Measurements from ENCODE around the gene C1GALT1.

DNA sequence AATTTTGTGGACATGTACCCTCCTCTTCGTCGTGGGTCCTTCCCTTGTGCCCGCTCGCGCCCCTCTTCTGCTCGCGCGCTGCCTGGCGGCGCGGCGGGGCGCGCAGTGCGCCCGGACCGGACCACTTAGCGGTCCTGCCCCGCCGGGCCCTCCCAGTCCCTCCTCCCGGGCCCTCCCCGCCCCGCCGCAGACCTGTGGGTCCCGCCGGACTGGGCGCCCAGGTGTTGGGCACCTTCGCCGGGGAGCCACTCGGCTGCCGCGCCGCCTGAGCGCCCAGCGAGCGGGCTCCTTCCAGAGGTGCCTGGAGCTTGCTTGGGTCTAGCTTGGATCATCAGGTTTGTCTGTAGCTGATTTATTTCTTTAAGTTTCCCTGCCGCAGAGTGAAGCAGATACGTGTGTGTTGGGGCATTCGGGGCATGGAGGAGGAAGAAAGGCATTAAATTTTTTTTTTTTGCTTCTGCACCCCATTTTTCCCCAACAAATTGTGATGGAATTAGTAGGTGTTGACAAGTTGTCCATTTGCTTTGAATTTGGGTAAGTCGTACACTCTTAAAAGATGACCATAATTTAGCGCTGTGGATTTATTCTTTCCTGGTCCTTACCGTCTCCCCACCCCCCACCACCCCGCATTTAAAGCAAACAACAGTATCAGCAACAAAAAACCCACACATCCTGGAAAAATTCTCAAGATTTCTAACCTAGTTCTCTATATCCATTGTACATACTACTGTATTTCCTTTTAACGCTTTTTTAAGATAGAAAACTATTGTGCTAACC is 905 bp downstream of the C1GALT1 start:
- no peak for TF ChIP-seq POLR2A (IDR thresholded peaks at IDR 0.05)
- TF ChIP-seq CTCF (IDR thresholded peaks at IDR 0.05) = no peak
- no peak for TF ChIP-seq EP300 (IDR thresholded peaks at IDR 0.05)
